ENCODE data around the gene C1QBP.

GRCh38 chr17:5486206-5487124 is 47.5 kb upstream of the C1QBP start, which contains the start of gene MIS12:
- TF ChIP-seq EZH2 (optimal IDR thresholded peaks at IDR 0.05; ENCODE audit: low read depth, low read length) (no peak), CTCF (IDR thresholded peaks at IDR 0.05; ENCODE audit: low read length) (no peak), EZH2phosphoT487 (IDR thresholded peaks at IDR 0.05; ENCODE audit: low read length) (no peak)

All from MM.1S (cell line).